IMR-90 (cell line): ENCODE results near the gene B3GAT2. TPM values are rescaled to one million over a fixed set of nuclear protein-coding genes. Genes with fewer than 3 reads are reported as not detected.

Experiments
- ATAC-seq: fragments of 200-7000 bp; cut with Tn5 transposase; 2 replicates; pipeline ENCODE4 v1.9.1; 2020; ENCODE audit warnings: low read depth, mild to moderate bottlenecking, moderate library complexity
- BruUV-seq: library from RNA; stranded (reverse); fragments of 400-500 nt; replicated peaks from 2 replicates; lab custom pipeline; 2021; lab: Mats Ljungman, UMichigan
- CTCF ChIA-PET: fragments of 300-600 bp; formaldehyde crosslinking; extraction: SDS; loops from one replicate; lab custom pipeline; 2021; ENCODE audit warnings: antibody characterized with exemption; lab: Yijun Ruan, JAX
- POLR2A ChIA-PET: fragments of 300-600 bp; sonication (Branson Sonifier 250); formaldehyde crosslinking; loops from one replicate; lab custom pipeline; 2022; ENCODE audit warnings: antibody characterized with exemption; ENCODE audit not compliant: unreplicated experiment; lab: Charles Lee
- DNase-seq: peaks from one replicate; pipeline ENCODE4 v3.0.0; 2013
- H2AFZ ChIP-seq: replicated peaks from 2 replicates; pipeline ENCODE3; 2013; ENCODE audit warnings: low read length, mild to moderate bottlenecking; ENCODE audit not compliant: poor library complexity
- H2AK5ac ChIP-seq: 2 replicates; pipeline ENCODE4 v1.6.1; 2013; ENCODE audit warnings: low read depth, low read length, inconsistent platforms
- H2AK9ac ChIP-seq: replicated peaks from 2 replicates; pipeline ENCODE3; 2013; ENCODE audit warnings: mild to moderate bottlenecking, low read depth, low read length, moderate library complexity; ENCODE audit not compliant: poor library complexity
- H2BK120ac ChIP-seq: 2 replicates; pipeline ENCODE4 v1.6.1; 2013; ENCODE audit warnings: low read depth, low read length, inconsistent platforms
- H2BK15ac ChIP-seq: 3 replicates; pipeline ENCODE4 v1.6.1; 2013; ENCODE audit warnings: low read depth, low read length, inconsistent platforms
- H2BK20ac ChIP-seq: 2 replicates; pipeline ENCODE4 v1.6.1; 2013; ENCODE audit warnings: low read depth, mild to moderate bottlenecking, inconsistent platforms, low read length, moderate library complexity
- H2BK5ac ChIP-seq: 2 replicates; pipeline ENCODE4 v1.6.1; 2013; ENCODE audit warnings: mild to moderate bottlenecking, low read depth, low read length, inconsistent platforms; ENCODE audit not compliant: poor library complexity, severe bottlenecking
- H3K14ac ChIP-seq: replicated peaks from 2 replicates; pipeline ENCODE4 v1.6.1; 2013; ENCODE audit warnings: low read depth, low read length, inconsistent platforms
- H3K18ac ChIP-seq: 2 replicates; pipeline ENCODE4 v1.6.1; 2013; ENCODE audit warnings: low read depth, low read length, control low read depth
- H3K23ac ChIP-seq: 2 replicates; pipeline ENCODE4 v1.6.1; 2013; ENCODE audit warnings: low read depth, low read length, inconsistent platforms
- H3K27ac ChIP-seq: 2 replicates; pipeline ENCODE4 v1.5.1; 2013; ENCODE audit warnings: mild to moderate bottlenecking, control low read depth, low read length; ENCODE audit not compliant: insufficient read depth
- H3K27me3 ChIP-seq: 2 replicates; pipeline ENCODE4 v1.6.1; 2013; ENCODE audit warnings: low read length; ENCODE audit not compliant: control insufficient read depth, insufficient read depth
- H3K36me3 ChIP-seq: 2 replicates; pipeline ENCODE4 v1.6.1; 2013; ENCODE audit warnings: low read length, mixed read lengths; ENCODE audit not compliant: control insufficient read depth, insufficient read depth
- H3K4ac ChIP-seq: 2 replicates; pipeline ENCODE4 v1.6.1; 2013; ENCODE audit warnings: low read depth, low read length, inconsistent platforms
- H3K4me1 ChIP-seq: 2 replicates; pipeline ENCODE4 v1.6.1; 2013; ENCODE audit warnings: low read length, mixed read lengths; ENCODE audit not compliant: control insufficient read depth, insufficient read depth
- H3K4me2 ChIP-seq: 2 replicates; pipeline ENCODE4 v1.6.1; 2013; ENCODE audit warnings: low read depth, mild to moderate bottlenecking, control low read depth, low read length, moderate library complexity
- H3K4me3 ChIP-seq: 2 replicates; pipeline ENCODE4 v1.5.1; 2013; ENCODE audit warnings: low read depth, mild to moderate bottlenecking, control low read depth, low read length, moderate library complexity; ENCODE audit not compliant: insufficient read depth
- H3K56ac ChIP-seq: 2 replicates; pipeline ENCODE4 v1.6.1; 2013; ENCODE audit warnings: low read length, inconsistent platforms; ENCODE audit not compliant: insufficient read depth; ENCODE audit errors: extremely low read depth
- H3K79me1 ChIP-seq, 2 experiments: 2 replicates each; pipeline ENCODE4 v1.6.1; 2013; ENCODE audit warnings: low read length in 2 of 2, inconsistent platforms in 1 of 2, low read depth in 1 of 2
- H3K9ac ChIP-seq: 2 replicates; pipeline ENCODE4 v1.6.1; 2013; ENCODE audit warnings: low read depth, low read length, control low read depth
- H3K9me1 ChIP-seq: 2 replicates; pipeline ENCODE4 v1.6.1; 2013; ENCODE audit warnings: low read length, inconsistent platforms; ENCODE audit not compliant: insufficient read depth
- H3K9me3 ChIP-seq: 2 replicates; pipeline ENCODE4 v1.6.1; 2013; ENCODE audit warnings: low read length; ENCODE audit not compliant: control insufficient read depth, insufficient read depth
- H4K20me1 ChIP-seq: 2 replicates; pipeline ENCODE4 v1.6.1; 2013; ENCODE audit warnings: low read length, inconsistent platforms; ENCODE audit not compliant: insufficient read depth
- H4K5ac ChIP-seq: 2 replicates; pipeline ENCODE4 v1.6.1; 2013; ENCODE audit warnings: mild to moderate bottlenecking, low read depth, low read length, control low read depth
- H4K8ac ChIP-seq, 2 experiments: 2 replicates each; pipeline ENCODE4 v1.6.1; 2013; ENCODE audit warnings: low read depth in 2 of 2, low read length in 2 of 2, control low read depth in 1 of 2, inconsistent platforms in 1 of 2
- H4K91ac ChIP-seq: 2 replicates; pipeline ENCODE4 v1.6.1; 2013; ENCODE audit warnings: low read depth, low read length, inconsistent platforms; ENCODE audit not compliant: insufficient read depth
- CTCF ChIP-seq: conservative IDR thresholded peaks from 2 replicates; pipeline ENCODE4 v1.5.1; 2012; ENCODE audit warnings: mild to moderate bottlenecking, low read depth, low read length, improper control_type of control experiment
- MAFK ChIP-seq: IDR thresholded peaks from 2 replicates; pipeline ENCODE4 v1.6.1; 2012; ENCODE audit warnings: low read depth, low read length, improper control_type of control experiment
- SMC3 ChIP-seq: fragments of 150-350 bp; IDR thresholded peaks from 2 replicates; pipeline ENCODE4 v1.6.1; 2016; ENCODE audit warnings: low read depth, mild to moderate bottlenecking, antibody characterized with exemption, low read length, moderate library complexity
- WGBS, 2 experiments: methylation state at CpG; one replicate each; pipeline versions ENCODE4 v1.1.5 to v1.1.7; 2013; ENCODE audit warnings: missing lambda C conversion rate in 2 of 2; ENCODE audit not compliant: insufficient read length in 1 of 2; ENCODE audit errors: extremely low coverage in 2 of 2; 5-methylcytosine and 5-hydroxymethylcytosine counted together
- dilution Hi-C: fragments of 300-500 bp; cut with HindIII; formaldehyde crosslinking; loops from one replicate; pipeline ENCODE4 v1.14.3; 2018; ENCODE audit warnings: low sequenced_read_pairs; ENCODE audit not compliant: unreplicated experiment
- in situ Hi-C: fragments of 300-500 bp; cut with MboI; formaldehyde crosslinking; loops from 3 replicates; pipeline ENCODE4 v1.14.3; 2019; ENCODE audit warnings: low sequenced_read_pairs, inconsistent platforms, mixed read lengths
- intact Hi-C: fragments of 100-400 bp; cut with micrococcal nuclease; formaldehyde crosslinking; loops from 2 replicates; pipeline ENCODE4 v1.10.0; 2022
- polyA plus RNA-seq, 3 experiments: library from polyadenylated mRNA; depleted of rRNA; stranded (reverse); fragments of >200 nt; gene quantifications; 2 replicates each; pipeline ENCODE4 v1.2.3, GENCODE V29; 2012; ENCODE audit warnings: low replicate concordance in 1 of 3
- total RNA-seq: library from RNA; depleted of rRNA; stranded (reverse); fragments of >200 nt; gene quantifications from 2 replicates; pipeline ENCODE4 v1.2.3, GENCODE V29; 2012

B3GAT2 gene
- total and polyA plus RNA-seq, 2 of the 4 experiments (the other 2 are of a cell fraction): 0.02 TPM; not detected in 1

- TF ChIP-seq SMC3 (no peak), CTCF (0 out of 2 replicates have a peak, but pooled peaks have one; percentile 20), MAFK (no peak)
- Histone ChIP-seq H3K9ac (no peak overlapping the region), H3K14ac (no peak overlapping the region), H2BK5ac (no peak overlapping the region), H3K27ac (no peak overlapping the region), H3K79me1 (no peaks in the 10 kb centered on the region), H3K4me2 (no peak overlapping the region), H2BK20ac (no peak overlapping the region), H2AK9ac (no peak overlapping the region), H4K5ac (no peak overlapping the region), H2AK5ac (no peak overlapping the region), H3K36me3 (no peaks in the 10 kb centered on the region), H3K56ac (no peak overlapping the region), H4K20me1 (no peaks in the 10 kb centered on the region), H3K9me1 (no peaks in the 10 kb centered on the region), H3K4me1 (no peaks in the 10 kb centered on the region), H3K9me3 (no peaks in the 10 kb centered on the region), H2BK15ac (no peak overlapping the region), H3K27me3 (no peaks in the 10 kb centered on the region), H4K8ac (no peak overlapping the region), H3K4me3 (no peak overlapping the region), H2BK120ac (no peak overlapping the region), H2AFZ (no peak overlapping the region), H4K91ac (no peak overlapping the region), H3K23ac (no peak overlapping the region), H3K18ac (no peak overlapping the region), H3K4ac (no peak overlapping the region)
- ATAC-seq: no peak
- intact Hi-C loops: no loop called here
- dilution Hi-C loops: no loop called here
- no peak for DNase-seq
- ChIA-PET POLR2A (no interaction called here), CTCF (interaction anchor here (0.6 kb wide), 1 partner anchor 1049 kb away, joined by 3 read pairs; no protein-coding TSS in a partner anchor)
- BruUV-seq: no TSS peak
- WGBS, 2 experiments: no CpG with 5 or more reads among the region's 3 CpGs
- in situ Hi-C loops: no loop called here
Measured at GRCh38 chr6:70901324-70901723, 55.5 kb downstream of the B3GAT2 start.
